GM18499 (cell line): Measurements from ENCODE around the gene ULK4.
"Not testable (repeated sequence)": the region's sequence is repeated elsewhere in the genome, so short reads cannot be mapped to it uniquely, and the experiment has no call there.

ENCODE experiments used
- ATAC-seq: cut with Tn5 transposase; IDR thresholded peaks from one replicate; pipeline ENCODE4 v1.9.1; 2021; ENCODE audit warnings: moderate number of reproducible peaks; ENCODE audit not compliant: insufficient read depth, unreplicated experiment

The ULK4 gene

DNA sequence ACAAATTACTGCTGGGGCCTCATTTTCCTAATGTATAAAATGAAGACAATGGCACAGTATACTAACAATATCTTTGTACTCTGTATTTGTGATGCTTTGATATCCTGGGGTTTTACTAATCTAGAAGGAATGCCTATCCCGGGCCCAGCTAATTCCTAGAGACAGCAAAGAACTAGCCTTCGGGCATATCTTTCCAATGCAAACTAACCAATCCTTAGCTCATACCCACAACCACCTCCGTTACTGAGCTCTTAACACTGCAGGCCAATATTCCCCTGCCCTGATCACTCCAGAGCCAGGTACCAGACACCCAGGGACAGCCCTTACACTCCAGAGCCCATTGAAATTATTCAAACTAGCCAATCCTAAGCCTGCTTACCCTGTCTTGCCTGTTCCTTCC is 309.0 kb downstream of the ULK4 start:
- no peak for ATAC-seq

DNA sequence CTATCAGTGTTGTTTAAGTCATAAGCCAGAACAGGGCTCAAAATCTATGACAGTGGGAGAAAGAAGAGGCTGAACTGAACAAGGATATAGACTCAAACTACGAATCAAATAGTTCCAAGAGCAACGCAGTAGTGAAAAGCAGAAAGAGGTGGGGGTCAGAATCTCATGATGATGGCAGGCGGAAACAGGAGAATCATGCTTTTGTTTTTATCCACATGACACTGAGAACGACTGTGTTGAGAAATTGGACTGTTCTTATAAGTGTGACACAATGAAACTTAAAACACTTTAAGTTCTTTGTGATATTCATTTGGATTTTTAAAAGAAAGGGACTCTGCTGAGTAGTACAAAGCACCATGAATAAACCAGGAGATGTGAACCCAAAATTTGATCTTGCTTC is 309.4 kb downstream of the ULK4 start:
- ATAC-seq: no peak

DNA sequence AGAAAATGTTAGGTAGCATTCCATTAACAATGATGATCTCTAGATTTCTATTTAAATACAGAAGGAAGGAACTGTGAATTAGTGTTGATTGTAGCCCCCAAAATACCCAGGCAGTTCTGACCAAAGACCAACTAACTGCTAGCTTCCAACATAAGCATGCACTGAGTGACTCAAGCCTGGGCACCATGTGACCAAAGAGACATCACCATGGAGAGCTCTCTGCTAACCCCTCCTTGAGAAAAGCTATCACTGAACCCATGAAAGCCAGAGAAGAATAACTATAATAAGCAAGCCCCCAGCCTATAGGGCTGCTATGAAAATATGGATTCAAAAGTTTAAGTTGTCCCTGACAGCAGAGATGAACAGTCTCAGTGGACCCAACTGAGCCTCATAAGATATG is 310.2 kb downstream of the ULK4 start:
- no peak for ATAC-seq

DNA sequence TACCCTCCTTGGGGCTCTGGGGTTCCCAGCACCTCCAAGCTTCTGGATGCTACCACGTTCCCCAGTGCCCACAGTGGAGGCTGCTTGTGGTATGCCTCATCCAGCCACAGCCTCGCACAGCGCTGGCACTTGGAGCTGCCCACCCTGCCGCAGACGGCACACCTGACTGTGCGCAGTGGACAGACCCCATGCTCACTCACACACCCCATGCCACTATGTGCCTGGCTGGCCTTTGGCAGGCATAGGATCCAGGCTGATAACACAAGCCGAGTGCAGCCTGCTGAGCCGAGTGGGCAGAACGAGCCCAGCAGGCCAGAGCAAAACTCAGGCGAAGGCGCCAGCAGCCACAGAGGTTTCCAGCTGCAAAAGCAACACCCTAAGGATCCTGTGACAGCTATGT is 311.5 kb downstream of the ULK4 start:
- no peak for ATAC-seq

DNA sequence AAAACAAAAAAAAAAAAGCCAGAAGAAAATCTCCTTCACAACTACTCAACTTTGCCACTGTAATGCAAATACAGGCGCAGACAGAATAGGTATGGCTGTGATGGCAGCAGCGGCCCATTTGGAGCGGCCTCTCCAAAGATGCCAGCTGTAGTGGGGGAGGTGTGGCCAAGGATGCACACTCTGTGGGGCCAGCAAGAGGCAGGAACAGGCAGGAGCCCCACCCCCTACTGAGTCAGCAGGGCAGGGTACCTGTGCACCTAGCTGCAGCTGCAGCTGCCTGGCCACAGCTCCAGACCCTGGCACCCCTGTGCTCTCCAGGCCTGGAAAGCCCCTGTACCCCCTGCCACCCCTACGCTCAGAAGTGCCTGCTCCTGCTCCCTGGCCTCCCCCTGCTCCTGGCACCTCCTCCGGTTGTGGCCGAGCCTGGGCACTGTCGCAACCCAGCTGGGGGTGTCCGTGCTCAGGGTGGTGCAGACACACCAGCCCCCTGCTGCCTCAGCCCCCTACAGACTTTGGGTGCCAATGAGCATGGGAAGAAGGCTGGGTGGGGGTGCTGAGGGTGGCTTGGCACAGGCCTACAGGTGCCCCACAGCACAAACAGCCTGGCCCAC is 312.7 kb downstream of the ULK4 start:
- ATAC-seq: no peak

DNA sequence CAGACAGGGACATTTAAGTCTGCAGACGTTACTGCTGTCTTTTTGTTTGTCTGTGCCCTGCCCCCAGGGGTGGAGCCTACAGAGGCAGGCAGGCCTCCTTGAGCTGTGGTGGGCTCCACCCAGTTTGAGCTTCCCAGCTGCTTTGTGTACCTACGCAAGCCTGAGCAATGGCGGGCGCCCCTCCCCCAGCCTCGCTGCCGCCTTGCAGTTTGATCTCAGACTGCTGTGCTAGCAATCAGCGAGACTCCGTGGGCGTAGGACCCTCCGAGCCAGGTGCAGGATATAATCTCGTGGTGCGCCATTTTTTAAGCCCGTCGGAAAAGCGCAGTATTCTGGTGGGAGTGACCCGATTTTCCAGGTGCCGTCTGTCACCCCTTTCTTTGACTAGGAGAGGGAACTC is 314.2 kb downstream of the ULK4 start:
- ATAC-seq: not testable (repeated sequence)

DNA sequence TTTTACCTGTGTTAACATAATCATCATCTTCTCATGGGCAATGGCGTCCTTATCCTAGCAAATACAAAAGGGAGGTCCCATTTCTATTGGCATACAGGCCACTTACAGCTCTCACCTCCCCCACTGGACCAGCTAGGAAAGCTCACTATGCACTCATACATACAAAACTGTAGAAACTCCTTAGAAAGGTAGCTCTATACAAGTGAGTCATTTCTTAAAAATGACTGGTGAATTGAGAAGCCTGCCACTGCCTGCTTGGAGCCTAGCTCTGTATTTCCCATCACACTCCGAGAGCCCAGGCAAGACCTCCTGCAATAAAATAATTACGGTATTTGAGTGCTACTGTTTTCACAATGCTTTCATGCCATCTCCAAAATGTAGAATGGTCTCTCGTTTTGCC is 321.8 kb downstream of the ULK4 start:
- ATAC-seq: no peak

DNA sequence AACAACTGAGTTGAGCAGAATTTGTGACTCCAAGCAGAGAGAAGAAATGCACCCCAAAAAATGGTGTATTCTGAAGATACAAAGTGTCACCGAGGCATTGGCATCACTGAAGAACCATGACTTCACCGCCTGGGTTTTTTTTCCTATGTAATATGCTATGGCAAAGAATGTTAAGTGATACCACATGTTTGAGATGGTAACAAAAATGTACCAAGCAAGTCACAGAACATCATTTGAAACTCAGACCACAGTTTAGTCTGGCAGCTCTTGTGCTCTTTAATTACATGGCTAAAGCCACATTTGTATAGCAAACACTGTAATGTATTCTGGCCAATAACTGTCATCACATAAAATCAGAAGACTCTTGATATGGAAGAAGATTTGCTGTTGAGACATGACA is 323.5 kb downstream of the ULK4 start:
- no peak for ATAC-seq

DNA sequence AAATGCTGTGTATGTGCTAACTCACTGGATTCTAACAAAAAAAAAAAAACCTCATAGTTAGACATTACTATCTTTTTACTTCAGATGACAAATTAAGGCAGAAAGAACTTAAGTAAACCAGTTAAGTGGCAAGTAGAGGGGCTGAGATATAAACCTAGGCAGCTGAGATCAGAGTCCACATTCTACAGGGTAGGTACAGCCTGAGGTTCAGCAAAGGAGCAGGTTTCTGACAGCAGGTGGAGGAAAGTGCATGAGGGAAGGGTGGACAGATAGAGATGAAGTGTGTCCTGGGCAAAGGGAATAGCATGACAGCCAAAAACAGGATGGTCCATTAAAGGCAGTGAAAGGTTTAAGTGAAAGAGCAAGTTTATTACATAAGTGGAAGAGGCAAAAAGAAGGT is 329.2 kb downstream of the ULK4 start:
- ATAC-seq: no peak

DNA sequence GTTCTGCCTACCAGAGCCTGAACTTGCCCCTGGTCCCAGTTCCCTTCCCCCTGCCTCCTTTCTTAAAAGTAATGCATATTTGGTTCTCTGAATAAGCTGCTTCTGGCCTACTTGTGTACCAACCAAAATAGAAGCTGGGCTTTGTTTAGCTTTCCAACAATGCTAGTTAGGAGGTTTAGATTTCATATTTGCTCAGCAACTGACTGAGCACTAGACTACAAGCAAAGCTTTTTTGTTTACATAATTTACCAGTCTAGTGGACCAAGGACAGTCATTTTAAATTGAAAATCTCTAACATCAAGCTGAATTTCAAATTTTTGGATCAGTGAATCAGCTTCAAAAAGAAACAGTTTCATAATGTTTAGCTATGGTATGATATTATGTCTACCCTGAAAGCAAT is 331.2 kb downstream of the ULK4 start:
- ATAC-seq: no peak

DNA sequence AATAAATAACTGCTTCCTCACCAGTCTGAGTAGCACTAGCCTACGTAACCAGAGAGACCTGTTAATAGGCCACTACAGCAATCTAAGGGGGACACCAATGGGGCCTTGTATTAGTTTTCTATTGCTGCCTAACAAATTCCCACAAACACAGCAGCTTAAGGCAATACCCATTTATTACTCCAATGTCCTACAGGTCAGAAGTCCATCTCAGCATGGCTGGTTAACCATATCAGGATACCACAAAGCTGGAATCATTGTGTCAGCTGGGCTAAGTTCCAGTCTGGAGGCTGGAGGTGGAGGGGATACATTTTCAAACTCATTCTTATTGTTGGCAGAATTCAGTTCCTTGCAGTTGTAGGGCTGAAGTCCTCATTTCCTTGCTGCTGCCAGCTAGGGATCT is 331.9 kb downstream of the ULK4 start:
- no peak for ATAC-seq

DNA sequence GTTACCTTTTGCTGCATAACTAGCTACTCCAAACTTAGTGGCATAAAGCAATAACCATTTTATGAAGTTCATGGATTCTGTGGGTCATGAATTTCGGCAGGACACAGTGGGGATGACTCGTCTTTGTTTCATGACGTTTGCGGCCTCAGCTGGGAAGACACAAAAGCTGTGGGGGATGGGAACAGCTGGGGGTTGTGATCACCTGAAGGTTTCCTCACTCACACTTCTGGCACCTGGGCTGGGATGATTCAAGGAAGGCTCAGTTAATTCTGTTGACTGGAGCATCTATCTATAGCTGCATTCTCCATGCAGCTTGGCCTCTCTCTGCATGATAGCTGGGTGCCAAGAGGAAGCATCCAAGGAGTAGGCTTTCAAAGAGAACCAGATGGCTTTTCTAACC is 332.8 kb downstream of the ULK4 start:
- ATAC-seq: no peak

DNA sequence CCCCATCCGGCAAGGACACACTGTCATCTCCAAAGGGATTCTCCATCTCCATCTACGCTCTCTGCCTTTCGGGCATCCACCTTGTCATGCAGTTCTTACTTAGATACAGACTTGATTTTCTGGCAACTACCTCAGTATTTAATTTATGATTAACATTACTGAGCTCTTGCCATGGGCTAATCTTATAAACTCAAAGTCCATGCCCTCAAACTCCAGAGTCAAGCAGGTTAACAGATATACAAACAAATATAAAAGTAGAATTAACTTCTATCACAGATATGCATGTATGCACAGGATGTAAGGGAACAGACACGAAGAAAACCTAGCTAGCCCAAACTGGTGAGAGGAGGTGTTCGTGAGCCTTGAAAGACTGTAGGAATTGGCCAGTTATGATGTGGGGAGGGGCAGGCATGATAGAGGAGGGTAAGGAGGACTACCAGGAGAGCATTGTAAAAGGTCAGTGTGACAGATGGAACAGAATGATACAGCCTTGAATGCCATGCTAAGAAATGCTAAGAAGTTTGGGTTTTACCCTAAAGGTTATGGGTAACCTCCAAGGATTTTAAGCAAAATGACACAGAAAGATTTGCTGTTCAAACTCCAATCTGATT is 334.3 kb downstream of the ULK4 start:
- ATAC-seq: no peak

DNA sequence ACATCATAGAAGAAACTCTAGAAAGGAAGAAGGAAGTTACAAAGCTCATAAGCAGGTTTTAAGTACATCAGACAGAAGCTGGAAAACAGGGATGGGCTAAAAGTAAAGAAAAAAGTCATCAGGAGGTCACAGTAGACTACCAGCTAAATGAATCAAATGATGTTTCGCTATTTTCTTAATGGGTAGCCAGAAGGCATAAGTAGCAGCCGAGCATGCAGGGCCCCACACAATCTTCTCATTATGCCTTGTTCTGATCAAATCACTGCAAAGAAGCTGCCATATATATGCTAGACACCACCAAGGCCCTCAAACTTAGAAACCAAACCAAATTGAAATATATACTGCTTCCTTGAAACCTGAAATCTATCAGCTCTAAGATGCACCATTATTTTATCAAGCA is 349.1 kb downstream of the ULK4 start:
- ATAC-seq: no peak

DNA sequence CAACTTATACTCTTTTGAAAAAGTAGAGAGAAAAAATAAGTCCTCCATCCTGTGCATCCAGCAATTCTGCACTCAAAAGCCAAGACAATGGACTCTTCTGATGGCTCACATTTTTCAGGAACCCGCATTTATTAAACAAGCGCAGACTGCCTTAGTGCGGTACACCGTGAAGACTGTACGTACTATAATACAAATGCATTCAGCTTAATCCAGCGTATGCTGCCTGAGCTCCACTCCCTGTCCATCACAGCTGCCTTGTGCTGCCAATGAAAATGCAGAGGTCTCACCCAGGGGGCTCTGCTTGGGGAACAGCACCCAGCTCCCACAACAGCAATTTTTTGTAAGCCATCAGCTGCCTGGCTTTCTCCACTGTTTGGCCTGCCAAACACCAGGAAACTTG is 350.9 kb downstream of the ULK4 start:
- no peak for ATAC-seq

DNA sequence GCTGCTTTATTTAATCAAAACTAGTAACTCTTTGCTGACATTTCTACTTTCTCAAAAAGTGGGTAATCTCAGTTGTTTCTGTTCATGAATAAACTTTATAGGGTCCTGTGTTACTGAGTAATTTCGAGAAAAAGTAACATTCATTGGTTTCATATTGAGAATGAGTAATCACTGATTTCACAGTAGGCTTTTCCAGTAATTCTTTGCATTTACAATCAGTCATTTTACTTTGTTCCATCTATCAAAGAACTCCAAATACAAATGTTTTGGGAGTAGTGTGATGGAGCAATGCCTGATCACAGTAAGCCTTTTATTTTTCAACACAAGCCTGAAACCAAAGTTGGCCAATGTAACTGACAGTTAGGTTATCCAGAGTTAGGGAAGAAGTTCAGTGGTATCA is 353.6 kb downstream of the ULK4 start:
- ATAC-seq: no peak

DNA sequence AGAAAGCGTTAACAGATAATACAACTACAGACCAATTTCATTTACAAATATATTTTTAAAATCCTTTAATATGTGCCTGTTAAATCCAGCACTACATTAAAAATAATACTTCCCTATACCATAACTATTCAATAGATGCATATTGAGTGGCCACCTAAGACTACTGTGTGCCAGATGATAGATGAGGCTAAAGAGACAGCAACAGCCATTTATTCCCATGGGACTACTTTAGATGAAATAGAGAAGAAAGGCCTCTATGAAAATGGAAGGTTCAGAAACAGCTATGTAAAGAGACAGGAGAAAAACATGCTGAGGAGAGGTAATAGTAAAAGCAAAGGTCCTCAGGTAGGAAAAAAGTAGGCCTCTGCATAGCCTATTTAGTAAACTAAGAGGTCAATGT is 358.1 kb downstream of the ULK4 start:
- ATAC-seq: no peak

DNA sequence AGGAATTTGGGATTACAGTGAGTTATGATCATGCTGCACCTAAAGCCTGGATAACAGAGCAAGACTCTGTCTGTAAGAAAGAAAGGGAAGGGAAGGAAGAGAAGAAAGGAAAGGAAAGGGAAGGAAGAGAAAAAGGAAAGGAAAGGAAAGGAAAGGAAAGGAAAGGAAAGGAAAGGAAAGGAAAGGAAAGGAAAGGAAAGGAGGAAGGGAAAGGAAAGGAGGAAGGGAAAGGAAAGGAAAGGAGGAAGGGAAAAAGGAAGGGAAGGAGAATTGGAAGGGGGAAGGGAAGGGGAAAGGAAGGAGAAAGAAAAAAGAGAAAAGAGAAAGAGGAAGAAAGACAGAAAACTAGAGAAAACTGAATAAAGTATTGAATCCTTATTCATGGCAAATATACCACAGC is 359.8 kb downstream of the ULK4 start:
- ATAC-seq: no peak

DNA sequence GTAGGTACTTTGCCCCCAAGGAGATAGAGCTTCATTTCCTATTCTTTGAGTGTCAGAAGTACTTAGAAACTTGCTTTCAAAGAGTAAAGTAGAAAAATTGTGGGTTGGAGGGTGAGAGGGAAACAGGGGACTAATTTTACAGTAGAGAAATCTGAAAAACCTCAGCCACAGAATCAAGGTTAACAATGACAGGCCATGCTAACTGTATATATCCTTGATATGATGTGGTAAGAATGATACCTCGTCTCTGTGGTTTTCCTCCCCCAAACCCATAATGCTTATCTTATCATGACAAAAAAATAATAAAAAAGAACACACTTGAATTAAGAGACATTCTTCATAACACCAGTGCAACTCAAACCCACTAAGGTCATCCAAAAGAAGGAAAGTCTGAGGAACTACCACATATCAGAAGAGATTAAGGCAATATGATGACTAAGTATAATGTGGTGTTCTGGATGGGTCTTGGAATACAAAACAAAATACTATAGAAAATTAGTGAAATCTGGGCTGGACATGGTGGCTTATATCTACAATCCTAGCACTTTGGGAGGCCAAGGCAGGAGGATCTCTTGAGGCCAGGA is 360.4 kb downstream of the ULK4 start:
- ATAC-seq: no peak

DNA sequence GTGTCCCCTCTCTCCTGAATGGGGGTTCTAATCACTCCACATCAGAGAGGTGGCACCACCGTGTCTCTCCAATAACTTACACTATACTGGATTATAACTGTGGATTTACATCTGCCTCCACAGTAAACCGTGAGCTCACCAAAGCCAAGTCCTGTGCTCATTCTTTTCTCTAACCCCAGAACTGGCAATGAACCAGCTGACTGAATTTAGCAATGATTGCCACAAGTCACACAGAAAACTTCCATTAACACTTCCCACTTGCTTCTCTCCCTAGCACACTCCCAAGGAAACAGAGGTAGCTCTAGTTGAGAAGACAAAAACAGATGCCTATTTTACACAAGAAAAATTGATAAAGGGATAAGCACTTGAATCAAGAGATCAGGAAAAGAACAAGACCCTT is 361.3 kb downstream of the ULK4 start:
- no peak for ATAC-seq

DNA sequence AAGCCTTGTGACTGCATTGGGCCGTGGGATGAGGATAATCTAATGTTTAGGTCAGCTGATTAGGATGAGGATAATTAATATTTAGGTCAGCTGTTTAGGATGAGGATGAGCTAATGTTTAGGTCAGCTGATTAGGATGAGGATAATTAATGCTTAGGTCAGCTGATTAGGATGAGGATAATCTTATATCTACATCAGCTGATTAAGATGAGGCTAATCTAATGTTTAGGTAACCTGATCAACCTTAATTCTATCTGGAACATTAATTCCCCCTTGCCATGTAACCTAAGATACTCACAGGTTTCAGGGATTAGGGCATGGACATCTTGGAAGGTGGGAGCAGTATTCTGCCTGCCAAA is 362.8 kb downstream of the ULK4 start:
- no peak for ATAC-seq

DNA sequence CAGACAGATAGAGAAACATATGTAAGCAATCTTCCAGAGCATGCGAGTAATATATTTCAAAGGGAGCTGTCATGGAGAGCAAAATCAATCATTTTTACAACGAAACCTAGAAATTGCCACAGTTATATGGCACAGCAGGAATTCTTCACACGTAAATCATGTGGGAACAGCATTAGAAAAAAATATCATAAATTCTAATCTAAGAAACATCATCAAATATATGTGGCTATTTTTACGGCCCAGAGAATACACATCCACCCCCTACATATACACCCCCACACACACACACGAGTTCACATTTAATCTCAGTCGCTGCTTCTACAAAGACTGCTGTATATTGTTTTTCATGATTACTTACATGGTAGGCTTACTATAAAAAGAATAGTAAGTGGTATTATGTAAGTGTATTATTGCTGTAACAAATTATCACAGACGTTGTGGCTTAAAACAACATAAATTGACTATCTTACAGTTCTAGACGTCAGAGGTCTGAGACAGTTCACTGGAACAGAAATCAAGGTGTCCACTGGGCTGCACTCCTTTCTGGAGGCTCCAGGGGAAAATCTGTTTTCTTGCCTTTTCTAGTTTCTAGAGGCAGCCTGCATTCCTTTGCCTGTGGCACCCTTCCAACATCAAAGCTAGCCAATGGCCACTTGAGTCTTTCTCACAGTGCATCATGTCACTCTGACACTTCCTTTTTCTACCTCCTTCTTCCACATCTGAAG is 363.3 kb downstream of the ULK4 start:
- no peak for ATAC-seq
